Activated CD8-positive, alpha-beta T cell treated with anti-CD3 and anti-CD28 coated beads for 36 hours (primary cell): ENCODE measurements around the gene POLR2F. TPM values are rescaled to one million over a fixed set of nuclear protein-coding genes. Genes with fewer than 3 reads are reported as not detected.
A peak's percentile ranks its signal among the peaks of the same experiment; 100 is the strongest.
"Not testable (repeated sequence)": the region's sequence is repeated elsewhere in the genome, so short reads cannot be mapped to it uniquely, and the experiment has no call there.

Experiments
- ATAC-seq: fragments of 200-7000 bp; cut with Tn5 transposase; one replicate; pipeline ENCODE4 v1.10.0; 2021; ENCODE audit warnings: mild to moderate bottlenecking, moderate library complexity
- CTCF ChIA-PET: fragments of 350-600 bp; sonication (Branson Sonifier 250); formaldehyde crosslinking; loops from one replicate; lab custom pipeline; 2021; ENCODE audit warnings: antibody characterized with exemption; lab: Charles Lee
- POLR2A ChIA-PET: fragments of 350-600 bp; sonication (Branson Sonifier 250); formaldehyde crosslinking; loops from one replicate; lab custom pipeline; 2021; ENCODE audit warnings: antibody characterized with exemption; lab: Charles Lee
- DNase-seq: peaks from one replicate; pipeline ENCODE4 v3.0.0-alpha.2; 2020
- H3K27ac Mint-ChIP-seq: one replicate; pipeline ENCODE4 v1.8.0; 2021; ENCODE audit warnings: mild to moderate bottlenecking, mixed read lengths
- H3K27me3 Mint-ChIP-seq: one replicate; pipeline ENCODE4 v1.8.0; 2021; ENCODE audit warnings: mixed read lengths
- H3K36me3 Mint-ChIP-seq: one replicate; pipeline ENCODE4 v1.8.0; 2021; ENCODE audit warnings: low read depth, mixed read lengths
- H3K4me1 Mint-ChIP-seq: one replicate; pipeline ENCODE4 v1.8.0; 2021; ENCODE audit warnings: low read depth, mixed read lengths
- H3K4me3 Mint-ChIP-seq: one replicate; pipeline ENCODE4 v1.8.0; 2021; ENCODE audit warnings: mild to moderate bottlenecking, moderate library complexity, mixed read lengths
- H3K9me3 Mint-ChIP-seq: one replicate; pipeline ENCODE4 v1.8.0; 2021; ENCODE audit warnings: mixed read lengths
- CTCF ChIP-seq: fragments of 200-600 bp; IDR thresholded peaks from one replicate; pipeline ENCODE4 v1.8.0; 2022; ENCODE audit warnings: antibody characterized with exemption, mild to moderate bottlenecking
- intact Hi-C: fragments of 100-400 bp; cut with micrococcal nuclease; formaldehyde crosslinking; loops from one replicate; pipeline ENCODE4 v1.10.0; 2022
- total RNA-seq, 2 experiments: library from RNA; stranded (reverse); gene quantifications; one replicate each; pipeline ENCODE4 v1.2.3, GENCODE V29; 2021

POLR2F gene
- total RNA-seq, 2 experiments from 2014 or later = 82.2 to 85.4 TPM

- POLR2A ChIA-PET = no interaction called here
- Mint-ChIP-seq H3K27me3 (no peaks in the 10 kb centered on the region), H3K36me3 (no peaks in the 10 kb centered on the region), H3K4me3 (no peak overlapping the region), H3K27ac (no peak overlapping the region), H3K9me3 (no peaks in the 10 kb centered on the region), H3K4me1 (no peaks in the 10 kb centered on the region)
- no peak for TF ChIP-seq CTCF
- intact Hi-C loops = no loop called here
- CTCF ChIA-PET = interaction anchor here (1.0 to 2.5 kb wide), 2 partner anchors 10 to 22 kb away, joined by 5 to 6 read pairs; no protein-coding TSS in a partner anchor
- ATAC-seq (no peak), DNase-seq (no peak)
These were observed 9.7 kb upstream of the POLR2F start for GRCh38 chr22:37943825-37944198.

- DNase-seq, H3K4me3 Mint-ChIP-seq, ATAC-seq, intact Hi-C loops, H3K4me1 Mint-ChIP-seq, H3K9me3 Mint-ChIP-seq, H3K36me3 Mint-ChIP-seq, H3K27ac Mint-ChIP-seq, H3K27me3 Mint-ChIP-seq, POLR2A ChIA-PET: not testable (repeated sequence)
- CTCF ChIA-PET = interaction anchor here (2.5 kb wide), 1 partner anchor 21 kb away, joined by 6 read pairs; no protein-coding TSS in a partner anchor
These were observed 9.1 kb upstream of the POLR2F start for GRCh38 chr22:37944423-37944822.

- ATAC-seq, H3K9me3 Mint-ChIP-seq, intact Hi-C loops, H3K27me3 Mint-ChIP-seq, H3K4me3 Mint-ChIP-seq, H3K36me3 Mint-ChIP-seq, H3K27ac Mint-ChIP-seq, H3K4me1 Mint-ChIP-seq, CTCF ChIA-PET, DNase-seq: not testable (repeated sequence)
- POLR2A ChIA-PET = interaction anchor here (0.6 kb wide), 1 partner anchor 271 kb away, joined by 4 read pairs; no protein-coding TSS in a partner anchor
These were observed 6.2 kb upstream of the POLR2F start for GRCh38 chr22:37947142-37947795.

GRCh38 chr22:37951305-37951704 is 2.2 kb upstream of the POLR2F start:
- H3K4me3 Mint-ChIP-seq = no peak overlapping the region
- TF ChIP-seq CTCF = no peak
- ChIA-PET CTCF (interaction anchor here (1.2 kb wide), 1 partner anchor 17 kb away, joined by 4 read pairs; no protein-coding TSS in a partner anchor), POLR2A (no interaction called here)
- no peak for ATAC-seq
- no peaks in the 10 kb centered on the region for H3K9me3 Mint-ChIP-seq
- H3K36me3 Mint-ChIP-seq = peaks cover 5% of the 10 kb centered on the region
- intact Hi-C loops = no loop called here
- H3K27ac Mint-ChIP-seq = no peak overlapping the region
- DNase-seq = no peak
- H3K4me1 Mint-ChIP-seq = peaks cover 18% of the 10 kb centered on the region
- peaks cover 14% of the 10 kb centered on the region for H3K27me3 Mint-ChIP-seq

GRCh38 chr22:37952629-37953028 is 870 bp upstream of the POLR2F start:
- Mint-ChIP-seq H3K4me1 (peaks cover 26% of the 10 kb centered on the region), H3K36me3 (peaks cover 13% of the 10 kb centered on the region), H3K4me3 (peak overlapping the region; percentile 97), H3K27me3 (peaks cover 14% of the 10 kb centered on the region)
- H3K27ac Mint-ChIP-seq, intact Hi-C loops, DNase-seq, ATAC-seq, H3K9me3 Mint-ChIP-seq: not testable (repeated sequence)
- CTCF ChIA-PET = interaction anchor here (0.6 to 1.8 kb wide), 4 partner anchors 18 to 89 kb away, joined by 3 to 7 read pairs (median 4); partner anchors contain the start of gene MICALL1
- POLR2A ChIA-PET = interaction anchor here (0.6 kb wide), 1 partner anchor 45 kb away, joined by 3 read pairs; no protein-coding TSS in a partner anchor

- Mint-ChIP-seq H3K4me1 (peaks cover 28% of the 10 kb centered on the region), H3K27ac (peak overlapping the region; percentile 97), H3K27me3 (peaks cover 14% of the 10 kb centered on the region), H3K36me3 (peaks cover 15% of the 10 kb centered on the region), H3K4me3 (peak overlapping the region; percentile 97), H3K9me3 (no peaks in the 10 kb centered on the region)
- ChIA-PET POLR2A (no interaction called here), CTCF (interaction anchor here (0.6 to 2.7 kb wide), 7 partner anchors 9 to 135 kb away, joined by 3 to 31 read pairs (median 4); partner anchors contain the start of gene MICALL1)
- ATAC-seq (no peak), DNase-seq (no peak)
- TF ChIP-seq CTCF = no peak
- intact Hi-C loops = no loop called here
These were observed 450 bp upstream of the POLR2F start for GRCh38 chr22:37953062-37953436.
